ENCODE measurements around the gene SCN5A.

SCN5A gene

GRCh38 chr3:38582316-38582715, 67.2 kb downstream of the SCN5A start:
- no peak overlapping the region for H3K23ac ChIP-seq (ENCODE audit: low read length in 2 of 2)
- no peak overlapping the region for H3K27ac ChIP-seq (ENCODE audit: low read length, poor library complexity, severe bottlenecking)
- no peak overlapping the region for H2BK120ac ChIP-seq (ENCODE audit: low read depth, low read length)
- H2BK15ac ChIP-seq (ENCODE audit: low read depth, poor library complexity, severe bottlenecking): no peak overlapping the region
- no peak overlapping the region for H2BK5ac ChIP-seq (ENCODE audit: low read depth, low read length, poor library complexity, severe bottlenecking)
- H3K4me3 ChIP-seq (ENCODE audit: insufficient read depth in 1 of 2, low read depth in 1 of 2, low read length in 2 of 2): no peak overlapping the region
- DNase-seq: no peak
- no peak overlapping the region for H3K4me2 ChIP-seq (ENCODE audit: low read length, poor library complexity, severe bottlenecking)
- no peak overlapping the region for H3K18ac ChIP-seq (ENCODE audit: low read depth in 1 of 2, low read length in 2 of 2)
- no peaks in the 10 kb centered on the region for H3K9me3 ChIP-seq (ENCODE audit: control insufficient read depth, low read length)
- H3K14ac ChIP-seq (ENCODE audit: low read length in 2 of 2): no peak overlapping the region
- no peaks in the 10 kb centered on the region for H3K36me3 ChIP-seq (ENCODE audit: control insufficient read depth in 1 of 2, insufficient read depth in 2 of 2, low read depth in 1 of 2, low read length in 2 of 2)
- peaks cover 9 to 19% of the 10 kb centered on the region in 2 experiments for H3K27me3 ChIP-seq (ENCODE audit: control insufficient read depth in 1 of 2, insufficient read depth in 1 of 2, low read length in 2 of 2)
- no peak overlapping the region for H2BK12ac ChIP-seq (ENCODE audit: low read length in 2 of 2)
- H4K91ac ChIP-seq (ENCODE audit: low read length): no peak overlapping the region
- H3K9ac ChIP-seq (ENCODE audit: low read length): no peak overlapping the region
- no peak overlapping the region for H2AFZ ChIP-seq (ENCODE audit: low read depth, low read length)
- H2AK5ac ChIP-seq (ENCODE audit: low read length, severe bottlenecking): no peak overlapping the region
- no peaks in the 10 kb centered on the region for H3K79me1 ChIP-seq (replicated peaks; ENCODE audit: low read length, poor library complexity, severe bottlenecking)
- peaks cover 16% of the 10 kb centered on the region for H3K4me1 ChIP-seq (ENCODE audit: control insufficient read depth, insufficient read depth, low read depth, low read length)
- H4K8ac ChIP-seq (ENCODE audit: low read length): no peak overlapping the region
- H3K4ac ChIP-seq (ENCODE audit: low read depth in 1 of 2, low read length in 2 of 2): no peak overlapping the region
- WGBS: 65% methylated on average over 5 of the region's 6 CpGs

- Histone ChIP-seq H3K4me2 (ENCODE audit: low read length, poor library complexity, severe bottlenecking) (no peak overlapping the region), H2BK12ac (ENCODE audit: low read length in 2 of 2) (no peak overlapping the region), H3K79me1 (replicated peaks; ENCODE audit: low read length, poor library complexity, severe bottlenecking) (no peaks in the 10 kb centered on the region), H3K4me3 (ENCODE audit: insufficient read depth in 1 of 2, low read depth in 1 of 2, low read length in 2 of 2) (no peak overlapping the region), H2AFZ (ENCODE audit: low read depth, low read length) (no peak overlapping the region), H3K27ac (ENCODE audit: low read length, poor library complexity, severe bottlenecking) (no peak overlapping the region), H3K4ac (ENCODE audit: low read depth in 1 of 2, low read length in 2 of 2) (no peak overlapping the region), H3K4me1 (ENCODE audit: control insufficient read depth, insufficient read depth, low read depth, low read length) (peaks cover 16% of the 10 kb centered on the region), H3K9ac (ENCODE audit: low read length) (no peak overlapping the region), H2BK5ac (ENCODE audit: low read depth, low read length, poor library complexity, severe bottlenecking) (no peak overlapping the region), H4K8ac (ENCODE audit: low read length) (no peak overlapping the region), H2BK15ac (ENCODE audit: low read depth, poor library complexity, severe bottlenecking) (no peak overlapping the region), H4K91ac (ENCODE audit: low read length) (no peak overlapping the region), H3K18ac (ENCODE audit: low read depth in 1 of 2, low read length in 2 of 2) (no peak overlapping the region), H2AK5ac (ENCODE audit: low read length, severe bottlenecking) (no peak overlapping the region), H3K36me3 (ENCODE audit: control insufficient read depth in 1 of 2, insufficient read depth in 2 of 2, low read depth in 1 of 2, low read length in 2 of 2) (no peaks in the 10 kb centered on the region), H3K23ac (ENCODE audit: low read length in 2 of 2) (no peak overlapping the region), H3K14ac (ENCODE audit: low read length in 2 of 2) (no peak overlapping the region), H3K27me3 (ENCODE audit: control insufficient read depth in 1 of 2, insufficient read depth in 1 of 2, low read length in 2 of 2) (peaks cover 9 to 13% of the 10 kb centered on the region in 2 experiments), H3K9me3 (ENCODE audit: control insufficient read depth, low read length) (no peaks in the 10 kb centered on the region), H2BK120ac (ENCODE audit: low read depth, low read length) (no peak overlapping the region)
- DNase-seq: no peak
- 72% methylated on average over 2 of the region's 2 CpGs for WGBS
Measured at GRCh38 chr3:38581774-38582173, 67.7 kb downstream of the SCN5A start.

- Histone ChIP-seq H3K36me3 (ENCODE audit: control insufficient read depth in 1 of 2, insufficient read depth in 2 of 2, low read depth in 1 of 2, low read length in 2 of 2) (no peaks in the 10 kb centered on the region), H3K9me3 (ENCODE audit: control insufficient read depth, low read length) (no peaks in the 10 kb centered on the region), H3K79me1 (replicated peaks; ENCODE audit: low read length, poor library complexity, severe bottlenecking) (no peaks in the 10 kb centered on the region)
Measured at GRCh38 chr3:38580450-38581382, 68.8 kb downstream of the SCN5A start.

GRCh38 chr3:38579551-38580449, 69.7 kb downstream of the SCN5A start:
- H3K4ac ChIP-seq (ENCODE audit: low read depth in 1 of 2, low read length in 2 of 2): no peak overlapping the region
- peaks cover 12 to 13% of the 10 kb centered on the region in 2 experiments for H3K27me3 ChIP-seq (ENCODE audit: control insufficient read depth in 1 of 2, insufficient read depth in 1 of 2, low read length in 2 of 2)
- H3K36me3 ChIP-seq (ENCODE audit: control insufficient read depth in 1 of 2, insufficient read depth in 2 of 2, low read depth in 1 of 2, low read length in 2 of 2): no peaks in the 10 kb centered on the region
- no peak overlapping the region for H3K14ac ChIP-seq (ENCODE audit: low read length in 2 of 2)
- peak overlapping the region; percentile 44 for H3K27ac ChIP-seq (ENCODE audit: low read length, poor library complexity, severe bottlenecking)
- no peak overlapping the region for H4K91ac ChIP-seq (ENCODE audit: low read length)
- H3K4me2 ChIP-seq (ENCODE audit: low read length, poor library complexity, severe bottlenecking): no peak overlapping the region
- 83% methylated on average over 14 of the region's 14 CpGs for WGBS
- no peak overlapping the region for H2BK120ac ChIP-seq (ENCODE audit: low read depth, low read length)
- no peak for DNase-seq
- no peak overlapping the region for H2AFZ ChIP-seq (ENCODE audit: low read depth, low read length)
- no peak overlapping the region for H4K8ac ChIP-seq (ENCODE audit: low read length)
- peak overlapping the region; percentile 50 for H2AK5ac ChIP-seq (ENCODE audit: low read length, severe bottlenecking)
- H2BK5ac ChIP-seq (ENCODE audit: low read depth, low read length, poor library complexity, severe bottlenecking): no peak overlapping the region
- no peaks in the 10 kb centered on the region for H3K9me3 ChIP-seq (ENCODE audit: control insufficient read depth, low read length)
- H3K4me1 ChIP-seq (ENCODE audit: control insufficient read depth, insufficient read depth, low read depth, low read length): peaks cover 16% of the 10 kb centered on the region
- H2BK15ac ChIP-seq (ENCODE audit: low read depth, poor library complexity, severe bottlenecking): no peak overlapping the region
- no peak overlapping the region for H3K9ac ChIP-seq (ENCODE audit: low read length)
- peak overlapping the region in 1 of 2 experiments; percentile 5 for H3K4me3 ChIP-seq (ENCODE audit: insufficient read depth in 1 of 2, low read depth in 1 of 2, low read length in 2 of 2)
- H3K79me1 ChIP-seq (replicated peaks; ENCODE audit: low read length, poor library complexity, severe bottlenecking): no peaks in the 10 kb centered on the region
- no peak overlapping the region for H3K23ac ChIP-seq (ENCODE audit: low read length in 2 of 2)
- H3K18ac ChIP-seq (ENCODE audit: low read depth in 1 of 2, low read length in 2 of 2): no peak overlapping the region
- H2BK12ac ChIP-seq (ENCODE audit: low read length in 2 of 2): no peak overlapping the region

More at GRCh38 chr3:38580450-38581382, 68.8 kb downstream of the SCN5A start:
- no peak overlapping the region for H4K91ac ChIP-seq (ENCODE audit: low read length)
- H3K14ac ChIP-seq (ENCODE audit: low read length in 2 of 2): no peak overlapping the region
- H3K27ac ChIP-seq (ENCODE audit: low read length, poor library complexity, severe bottlenecking): no peak overlapping the region
- no peak overlapping the region for H3K4ac ChIP-seq (ENCODE audit: low read depth in 1 of 2, low read length in 2 of 2)
- no peak overlapping the region for H2BK120ac ChIP-seq (ENCODE audit: low read depth, low read length)
- no peak overlapping the region for H2AFZ ChIP-seq (ENCODE audit: low read depth, low read length)
- no peak overlapping the region for H2BK15ac ChIP-seq (ENCODE audit: low read depth, poor library complexity, severe bottlenecking)
- H3K23ac ChIP-seq (ENCODE audit: low read length in 2 of 2): no peak overlapping the region
- peaks cover 9 to 13% of the 10 kb centered on the region in 2 experiments for H3K27me3 ChIP-seq (ENCODE audit: control insufficient read depth in 1 of 2, insufficient read depth in 1 of 2, low read length in 2 of 2)
- H3K9ac ChIP-seq (ENCODE audit: low read length): no peak overlapping the region
- no peak overlapping the region for H3K4me2 ChIP-seq (ENCODE audit: low read length, poor library complexity, severe bottlenecking)
- H4K8ac ChIP-seq (ENCODE audit: low read length): no peak overlapping the region
- no peak overlapping the region for H2AK5ac ChIP-seq (ENCODE audit: low read length, severe bottlenecking)
- H3K18ac ChIP-seq (ENCODE audit: low read depth in 1 of 2, low read length in 2 of 2): no peak overlapping the region
- no peak for DNase-seq
- H2BK12ac ChIP-seq (ENCODE audit: low read length in 2 of 2): no peak overlapping the region
- no peak overlapping the region for H2BK5ac ChIP-seq (ENCODE audit: low read depth, low read length, poor library complexity, severe bottlenecking)
- H3K4me3 ChIP-seq (ENCODE audit: insufficient read depth in 1 of 2, low read depth in 1 of 2, low read length in 2 of 2): no peak overlapping the region
- 87% methylated on average over 21 of the region's 21 CpGs for WGBS
- H3K4me1 ChIP-seq (ENCODE audit: control insufficient read depth, insufficient read depth, low read depth, low read length): peaks cover 16% of the 10 kb centered on the region
